Measurements from ENCODE around the gene ZNF14. TPM values are rescaled to one million over a fixed set of nuclear protein-coding genes. Genes with fewer than 3 reads are reported as not detected.
A peak's percentile ranks its signal among the peaks of the same experiment; 100 is the strongest.
"Not testable (repeated sequence)": the region's sequence is repeated elsewhere in the genome, so short reads cannot be mapped to it uniquely, and the experiment has no call there.

The ZNF14 gene
- 6.8 TPM for total RNA-seq

DNA sequence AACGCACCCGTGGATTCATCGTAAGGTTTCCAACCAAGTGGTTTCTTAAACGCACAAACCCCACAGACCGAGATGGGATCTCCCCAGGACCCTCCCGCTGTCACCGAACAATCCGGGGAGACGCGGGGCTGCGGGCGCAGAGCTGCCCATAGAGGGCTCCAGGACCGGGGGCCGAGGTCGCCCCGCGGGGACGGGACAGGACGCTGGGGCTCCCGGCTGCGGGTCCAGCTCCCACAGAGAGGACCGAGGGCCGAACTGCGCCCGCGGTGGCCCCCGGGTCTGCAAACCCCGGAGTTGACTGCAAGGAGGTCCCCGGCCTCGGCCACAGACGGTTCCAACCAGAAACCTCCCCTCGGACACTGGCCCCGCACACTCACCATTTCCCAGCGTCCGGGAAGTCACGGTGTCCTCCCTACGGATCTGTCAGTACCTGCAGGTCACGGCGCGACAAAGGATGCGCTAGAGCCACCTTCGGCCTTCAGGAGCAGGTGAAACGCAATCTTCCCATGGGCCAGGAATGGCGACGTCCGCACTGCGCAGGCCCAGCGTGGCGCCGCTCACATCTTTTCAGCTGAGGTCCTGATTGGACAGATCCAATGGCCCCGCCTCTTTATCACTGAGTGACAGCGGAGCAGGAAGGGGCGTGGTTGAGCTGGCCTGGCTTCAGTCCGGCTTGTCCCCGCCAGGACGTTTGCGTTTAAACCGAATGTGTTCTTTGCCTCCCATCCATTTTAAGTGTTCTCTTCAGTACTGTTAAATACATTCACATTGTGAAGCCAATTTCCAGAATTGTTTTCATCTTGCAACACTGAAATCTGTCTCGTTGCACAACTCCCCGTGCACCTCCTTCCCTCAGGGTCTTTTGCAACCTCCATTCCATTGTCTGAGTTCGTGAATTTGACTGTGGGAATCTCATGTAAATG lies at the start of gene ZNF14:
Gene ZNF14, minus strand, starts transcription at position 534 of the 923 bp plus-strand sequence. Its CDS starts 154 bp downstream, at position 380.
- H3K27me3 ChIP-seq (ENCODE audit: control insufficient read depth in 3 of 3, insufficient read depth in 3 of 3, low read length in 3 of 3) = no peaks in the 10 kb centered on the region
- H3K27ac ChIP-seq (ENCODE audit: low read depth, low read length) = peak within 1 kb of the TSS; percentile 42
- peak within 1 kb of the TSS; percentile 95 to 100 (median 98) for H3K4me3 ChIP-seq (ENCODE audit: low read length in 3 of 3)
- peaks cover 0 to 4% (median 4%) of the 10 kb centered on the region in 3 donors for H3K9me3 ChIP-seq (ENCODE audit: control insufficient read depth in 3 of 3, low read length in 3 of 3)
- H3K4me1 ChIP-seq (ENCODE audit: control insufficient read depth in 3 of 3, insufficient read depth in 3 of 3, low read length in 3 of 3) = peaks cover 3 to 8% (median 7%) of the 10 kb centered on the region in 3 donors
- peaks cover 6 to 7% (median 7%) of the 10 kb centered on the region in 3 donors for H3K36me3 ChIP-seq (ENCODE audit: control insufficient read depth in 3 of 3, insufficient read depth in 3 of 3, low read length in 3 of 3)
- H3K9ac ChIP-seq (ENCODE audit: low read depth in 1 of 3, low read length in 3 of 3) = peak within 1 kb of the TSS; percentile 79 to 88 (median 80)

DNA sequence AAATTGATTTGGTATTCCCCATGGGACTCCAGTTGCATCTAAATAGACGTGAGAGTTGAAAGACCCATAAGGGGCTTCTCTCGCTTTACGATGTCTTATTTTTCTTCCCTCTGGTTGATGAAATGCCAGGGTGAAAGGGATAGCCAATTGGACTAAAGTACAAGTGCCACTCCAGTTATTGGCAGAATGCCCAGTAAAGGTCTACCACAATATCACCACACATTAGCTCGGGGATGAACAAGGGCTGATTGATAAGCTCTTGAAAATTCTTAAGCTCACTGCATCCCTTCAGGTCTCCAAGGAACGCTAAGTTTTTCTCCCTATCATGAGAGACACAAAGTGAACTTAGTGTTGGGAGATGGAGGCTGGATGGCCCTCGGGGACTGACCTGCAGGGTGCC lies 48.9 kb upstream of the ZNF14 start:
- H3K4me1 ChIP-seq (ENCODE audit: control insufficient read depth in 3 of 3, insufficient read depth in 3 of 3, low read length in 3 of 3) = peaks cover 5 to 11% (median 9%) of the 10 kb centered on the region in 3 donors
- not testable (repeated sequence) for H3K27ac ChIP-seq (ENCODE audit: low read depth, low read length); H3K9me3 ChIP-seq (ENCODE audit: control insufficient read depth in 3 of 3, low read length in 3 of 3); H3K27me3 ChIP-seq (ENCODE audit: control insufficient read depth in 3 of 3, insufficient read depth in 3 of 3, low read length in 3 of 3); H3K36me3 ChIP-seq (ENCODE audit: control insufficient read depth in 3 of 3, insufficient read depth in 3 of 3, low read length in 3 of 3); H3K4me3 ChIP-seq (ENCODE audit: low read length in 3 of 3); H3K9ac ChIP-seq (ENCODE audit: low read depth in 1 of 3, low read length in 3 of 3)

DNA sequence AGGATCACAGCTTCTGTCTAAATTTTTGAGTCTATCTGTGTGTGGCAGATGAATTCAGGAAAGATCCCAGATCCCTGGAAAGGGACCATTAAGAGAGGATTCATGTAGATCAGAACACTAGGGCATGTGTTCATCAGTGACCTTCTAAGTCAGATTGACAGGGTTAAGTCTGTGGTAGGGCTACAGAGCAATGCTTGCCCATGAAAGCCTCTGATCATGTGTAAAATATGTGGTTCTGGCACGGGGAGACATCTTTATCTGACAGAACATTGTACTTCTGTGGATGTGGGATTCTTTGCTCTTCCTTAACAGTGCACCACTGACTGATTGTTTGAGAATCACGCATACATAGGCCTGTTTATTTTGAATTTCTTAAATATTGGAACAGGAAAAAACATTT lies 45.8 kb upstream of the ZNF14 start:
- Histone ChIP-seq H3K9me3 (ENCODE audit: control insufficient read depth in 3 of 3, low read length in 3 of 3) (no peaks in the 10 kb centered on the region), H3K4me1 (ENCODE audit: control insufficient read depth in 3 of 3, insufficient read depth in 3 of 3, low read length in 3 of 3) (peaks cover 15 to 25% (median 16%) of the 10 kb centered on the region in 3 donors), H3K27ac (ENCODE audit: low read depth, low read length) (no peak overlapping the region), H3K27me3 (ENCODE audit: control insufficient read depth in 3 of 3, insufficient read depth in 3 of 3, low read length in 3 of 3) (no peaks in the 10 kb centered on the region), H3K4me3 (ENCODE audit: low read length in 3 of 3) (no peak overlapping the region), H3K36me3 (ENCODE audit: control insufficient read depth in 3 of 3, insufficient read depth in 3 of 3, low read length in 3 of 3) (peaks cover 0 to 3% (median 3%) of the 10 kb centered on the region in 3 donors), H3K9ac (ENCODE audit: low read depth in 1 of 3, low read length in 3 of 3) (no peak overlapping the region)

DNA sequence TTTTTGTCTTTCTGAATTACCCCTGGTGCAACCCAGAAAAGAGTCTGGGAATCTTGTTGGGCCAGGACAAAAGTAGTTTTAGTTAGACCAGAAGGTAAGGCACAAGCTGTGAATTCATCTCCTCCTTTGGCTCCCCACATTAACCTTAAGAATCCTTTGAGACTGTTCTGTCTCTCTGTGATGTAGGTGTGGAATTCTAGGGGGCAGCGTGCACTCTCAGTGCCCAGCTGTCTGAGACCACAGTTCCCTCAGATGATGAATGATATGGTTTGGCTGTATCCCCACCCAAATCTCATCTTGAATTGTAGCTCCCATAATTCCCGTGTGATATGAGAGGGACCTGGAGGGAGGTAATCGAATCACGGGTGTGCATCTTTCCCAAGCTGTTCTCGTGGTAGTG lies 44.8 kb upstream of the ZNF14 start:
- Histone ChIP-seq H3K27me3 (ENCODE audit: control insufficient read depth in 3 of 3, insufficient read depth in 3 of 3, low read length in 3 of 3) (no peaks in the 10 kb centered on the region), H3K4me3 (ENCODE audit: low read length in 3 of 3) (peak overlapping the region in 2 of 3 donors; percentile 96 to 99), H3K9ac (ENCODE audit: low read depth in 1 of 3, low read length in 3 of 3) (no peak overlapping the region), H3K9me3 (ENCODE audit: control insufficient read depth in 3 of 3, low read length in 3 of 3) (no peaks in the 10 kb centered on the region), H3K36me3 (ENCODE audit: control insufficient read depth in 3 of 3, insufficient read depth in 3 of 3, low read length in 3 of 3) (peaks cover 0 to 3% (median 3%) of the 10 kb centered on the region in 3 donors), H3K4me1 (ENCODE audit: control insufficient read depth in 3 of 3, insufficient read depth in 3 of 3, low read length in 3 of 3) (peaks cover 15 to 25% (median 16%) of the 10 kb centered on the region in 3 donors), H3K27ac (ENCODE audit: low read depth, low read length) (no peak overlapping the region)

DNA sequence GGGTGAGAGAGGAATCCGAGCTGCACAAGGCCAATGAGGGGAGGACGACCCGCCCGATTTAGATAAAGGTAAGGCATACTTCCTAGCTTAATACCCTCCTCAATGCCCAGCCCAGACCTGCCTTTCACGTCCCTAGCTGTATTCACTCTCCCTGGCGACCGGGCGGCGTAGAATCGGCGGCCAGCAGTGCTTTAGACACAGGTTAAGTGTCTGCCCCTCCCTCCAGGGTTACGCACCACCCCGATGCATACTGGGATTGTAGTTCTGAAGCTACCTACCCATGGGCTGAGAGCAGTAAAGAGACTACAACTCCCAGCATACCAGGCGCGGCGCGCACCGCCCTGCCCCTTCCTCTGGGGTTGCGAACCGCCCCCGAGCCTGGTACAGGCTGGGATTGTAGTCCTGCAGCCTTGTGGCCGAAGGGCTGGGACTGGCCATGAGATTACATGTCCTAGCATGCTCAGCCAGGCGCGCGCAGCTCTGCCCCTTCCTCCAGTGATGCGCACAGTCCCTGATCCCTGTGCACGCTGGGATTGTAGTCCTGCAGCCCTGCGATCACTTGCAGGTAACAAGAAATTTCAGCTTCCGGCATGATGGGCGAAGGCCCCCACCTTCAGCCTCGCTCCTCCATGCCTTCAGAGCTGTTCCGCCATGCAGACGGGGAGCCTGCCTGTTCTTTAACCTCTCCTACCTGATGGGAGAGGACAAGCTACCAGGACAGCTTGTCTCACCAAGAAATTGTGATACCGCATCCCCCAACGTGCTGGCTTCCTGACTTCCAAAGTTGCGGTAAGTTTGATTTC lies 43.5 kb upstream of the ZNF14 start:
- Histone ChIP-seq H3K4me3 (ENCODE audit: low read length in 3 of 3) (peak overlapping the region; percentile 96 to 99 (median 99)), H3K4me1 (ENCODE audit: control insufficient read depth in 3 of 3, insufficient read depth in 3 of 3, low read length in 3 of 3) (peaks cover 15 to 25% (median 16%) of the 10 kb centered on the region in 3 donors), H3K9me3 (ENCODE audit: control insufficient read depth in 3 of 3, low read length in 3 of 3) (no peaks in the 10 kb centered on the region), H3K27me3 (ENCODE audit: control insufficient read depth in 3 of 3, insufficient read depth in 3 of 3, low read length in 3 of 3) (no peaks in the 10 kb centered on the region), H3K36me3 (ENCODE audit: control insufficient read depth in 3 of 3, insufficient read depth in 3 of 3, low read length in 3 of 3) (peaks cover 0 to 3% (median 3%) of the 10 kb centered on the region in 3 donors), H3K27ac (ENCODE audit: low read depth, low read length) (peak overlapping the region; percentile 69), H3K9ac (ENCODE audit: low read depth in 1 of 3, low read length in 3 of 3) (peak overlapping the region; percentile 89 to 97 (median 97))

DNA sequence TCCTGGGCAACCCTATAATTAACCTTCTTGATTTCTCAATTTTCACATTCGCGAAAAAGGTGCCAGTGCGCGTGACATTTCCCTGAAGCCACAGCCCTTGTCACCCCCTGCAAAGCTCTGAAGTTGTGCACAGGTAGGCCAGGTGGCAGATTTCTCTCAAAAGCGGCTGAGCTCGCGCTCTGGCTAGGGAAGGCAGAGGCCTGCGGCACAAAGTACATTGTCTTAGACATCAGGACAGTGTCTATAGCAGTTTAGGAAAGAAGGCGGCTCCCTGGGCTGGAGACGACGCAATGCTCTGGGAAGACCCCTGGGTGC lies 42.9 kb upstream of the ZNF14 start:
- H3K9me3 ChIP-seq (ENCODE audit: control insufficient read depth in 3 of 3, low read length in 3 of 3) = no peaks in the 10 kb centered on the region
- H3K27me3 ChIP-seq (ENCODE audit: control insufficient read depth in 3 of 3, insufficient read depth in 3 of 3, low read length in 3 of 3) = no peaks in the 10 kb centered on the region
- H3K36me3 ChIP-seq (ENCODE audit: control insufficient read depth in 3 of 3, insufficient read depth in 3 of 3, low read length in 3 of 3) = peaks cover 0 to 3% (median 3%) of the 10 kb centered on the region in 3 donors
- H3K4me1 ChIP-seq (ENCODE audit: control insufficient read depth in 3 of 3, insufficient read depth in 3 of 3, low read length in 3 of 3) = peaks cover 15 to 25% (median 16%) of the 10 kb centered on the region in 3 donors
- peak overlapping the region; percentile 96 to 99 (median 99) for H3K4me3 ChIP-seq (ENCODE audit: low read length in 3 of 3)
- peak overlapping the region; percentile 89 to 97 (median 97) for H3K9ac ChIP-seq (ENCODE audit: low read depth in 1 of 3, low read length in 3 of 3)
- H3K27ac ChIP-seq (ENCODE audit: low read depth, low read length) = peak overlapping the region; percentile 69

DNA sequence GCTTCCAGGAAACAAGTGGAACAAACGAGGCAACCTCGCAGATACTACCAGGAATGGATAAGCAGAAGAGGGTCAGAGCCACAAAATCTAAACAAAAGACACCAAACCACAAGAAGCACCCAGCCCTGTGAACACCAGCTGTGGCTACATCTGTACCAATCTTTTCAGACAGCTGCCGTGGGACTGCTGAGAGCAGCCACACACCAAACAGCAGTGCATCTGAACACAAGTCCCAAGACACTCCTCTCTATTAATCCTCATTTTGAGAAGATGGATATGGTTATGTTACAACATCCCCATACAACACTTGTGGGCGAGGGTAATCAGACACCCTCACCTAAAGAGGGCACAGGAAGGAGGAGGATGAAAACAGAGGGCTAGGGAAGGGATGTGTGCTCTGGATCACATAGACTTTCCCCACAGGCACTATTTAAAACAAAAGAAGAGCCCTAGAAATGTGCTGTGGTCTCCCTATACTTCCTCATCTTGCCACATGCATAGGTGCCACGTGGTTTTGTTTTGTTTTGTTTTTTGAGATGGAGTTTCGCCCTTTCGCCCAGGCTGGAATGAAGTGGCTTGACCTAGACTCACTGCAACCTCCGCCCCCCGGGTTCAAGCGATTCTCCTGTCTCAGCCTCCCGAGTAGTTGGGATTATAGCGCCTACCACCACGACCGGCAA lies 41.6 kb upstream of the ZNF14 start:
- Histone ChIP-seq H3K4me1 (ENCODE audit: control insufficient read depth in 3 of 3, insufficient read depth in 3 of 3, low read length in 3 of 3) (peaks cover 15 to 25% (median 16%) of the 10 kb centered on the region in 3 donors), H3K27ac (ENCODE audit: low read depth, low read length) (no peak overlapping the region), H3K27me3 (ENCODE audit: control insufficient read depth in 3 of 3, insufficient read depth in 3 of 3, low read length in 3 of 3) (no peaks in the 10 kb centered on the region), H3K36me3 (ENCODE audit: control insufficient read depth in 3 of 3, insufficient read depth in 3 of 3, low read length in 3 of 3) (peaks cover 0 to 3% (median 3%) of the 10 kb centered on the region in 3 donors), H3K4me3 (ENCODE audit: low read length in 3 of 3) (no peak overlapping the region), H3K9me3 (ENCODE audit: control insufficient read depth in 3 of 3, low read length in 3 of 3) (no peaks in the 10 kb centered on the region), H3K9ac (ENCODE audit: low read depth in 1 of 3, low read length in 3 of 3) (no peak overlapping the region)

DNA sequence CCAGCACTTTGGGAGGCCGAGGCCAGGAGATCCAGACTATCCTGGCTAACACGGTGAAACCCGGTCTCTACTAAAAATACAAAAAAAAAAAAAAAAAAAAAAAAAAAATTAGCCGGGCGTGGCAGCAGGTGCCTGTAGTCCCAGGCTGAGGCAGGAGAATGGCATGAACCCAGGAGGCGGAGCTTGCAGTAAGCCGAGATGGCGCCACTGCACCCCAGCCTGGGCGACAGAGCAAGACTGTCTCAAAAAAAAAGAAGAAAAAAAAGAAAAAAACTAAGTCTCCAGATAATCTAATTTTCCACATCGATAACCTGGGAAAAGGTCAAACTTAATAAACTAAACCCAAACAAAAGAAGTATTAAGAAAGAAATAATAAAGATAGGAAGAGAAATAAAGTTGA lies 39.1 kb upstream of the ZNF14 start:
- not testable (repeated sequence) for H3K9me3 ChIP-seq (ENCODE audit: control insufficient read depth in 3 of 3, low read length in 3 of 3); H3K27ac ChIP-seq (ENCODE audit: low read depth, low read length); H3K9ac ChIP-seq (ENCODE audit: low read depth in 1 of 3, low read length in 3 of 3); H3K4me3 ChIP-seq (ENCODE audit: low read length in 3 of 3); H3K36me3 ChIP-seq (ENCODE audit: control insufficient read depth in 3 of 3, insufficient read depth in 3 of 3, low read length in 3 of 3); H3K27me3 ChIP-seq (ENCODE audit: control insufficient read depth in 3 of 3, insufficient read depth in 3 of 3, low read length in 3 of 3)
- H3K4me1 ChIP-seq (ENCODE audit: control insufficient read depth in 3 of 3, insufficient read depth in 3 of 3, low read length in 3 of 3) = peaks cover 9 to 15% (median 11%) of the 10 kb centered on the region in 3 donors

DNA sequence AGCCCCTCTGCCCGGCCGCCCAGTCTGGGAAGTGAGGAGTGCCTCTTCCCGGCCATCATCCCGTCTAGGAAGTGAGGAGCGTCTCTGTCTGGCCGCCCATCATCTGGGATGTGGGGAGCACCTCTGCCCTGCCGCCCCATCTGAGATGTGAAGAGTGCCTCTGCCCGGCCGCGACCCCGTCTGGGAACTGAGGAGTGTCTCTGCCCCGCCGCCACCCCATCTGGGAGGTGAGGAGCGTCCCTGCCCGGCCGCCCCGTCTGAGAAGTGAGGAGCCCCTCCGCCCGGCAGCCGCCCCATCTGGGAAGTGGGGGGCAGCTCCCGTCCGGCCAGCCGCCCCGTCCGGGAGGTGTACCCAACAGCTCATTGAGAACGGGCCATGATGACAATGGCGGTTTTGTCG lies 37.1 kb upstream of the ZNF14 start:
- not testable (repeated sequence) for H3K4me3 ChIP-seq (ENCODE audit: low read length in 3 of 3); H3K27me3 ChIP-seq (ENCODE audit: control insufficient read depth in 3 of 3, insufficient read depth in 3 of 3, low read length in 3 of 3); H3K27ac ChIP-seq (ENCODE audit: low read depth, low read length); H3K4me1 ChIP-seq (ENCODE audit: control insufficient read depth in 3 of 3, insufficient read depth in 3 of 3, low read length in 3 of 3); H3K9ac ChIP-seq (ENCODE audit: low read depth in 1 of 3, low read length in 3 of 3); H3K9me3 ChIP-seq (ENCODE audit: control insufficient read depth in 3 of 3, low read length in 3 of 3); H3K36me3 ChIP-seq (ENCODE audit: control insufficient read depth in 3 of 3, insufficient read depth in 3 of 3, low read length in 3 of 3)
